Right lobe of liver (tissue), 6 donors: ENCODE results near the gene C2CD2L. TPM values are rescaled to one million over a fixed set of nuclear protein-coding genes. Genes with fewer than 3 reads are reported as not detected.

ENCODE experiments used
- ATAC-seq, 4 donors: fragments of 200-7000 bp; cut with Tn5 transposase; one replicate each; pipeline ENCODE4 v1.9.1; 2020; ENCODE audit warnings: mild to moderate bottlenecking in 4 of 4, moderate library complexity in 4 of 4
- DNase-seq, 3 donors: peaks; one replicate each; pipeline ENCODE4 v3.0.0-alpha.2; 2020
- H3K27ac ChIP-seq, 3 donors: fragments of 200-600 bp; one replicate each; pipeline ENCODE4 v1.8.0; 2022
- H3K27me3 ChIP-seq, 2 donors: fragments of 200-600 bp; one replicate each; pipeline ENCODE4 v1.8.0; 2022
- H3K36me3 ChIP-seq, 4 donors: fragments of 200-600 bp; sonication (generic) in 1 of 4; one replicate each; pipeline versions ENCODE4 v1.5.1 to v1.8.0; 2017 to 2022; ENCODE audit warnings: control low read depth in 1 of 4
- H3K4me1 ChIP-seq, 4 donors: fragments of 200-600 bp; sonication (generic) in 1 of 4; one replicate each; pipeline versions ENCODE4 v1.5.1 to v1.8.0; 2017 to 2022; ENCODE audit warnings: control low read depth in 1 of 4
- H3K4me3 ChIP-seq, 3 donors: fragments of 200-600 bp; one replicate each; pipeline ENCODE4 v1.8.0; 2022
- H3K9me3 ChIP-seq, 4 donors: fragments of 200-600 bp; sonication (generic) in 1 of 4; one replicate each; pipeline versions ENCODE4 v1.5.1 to v1.8.0; 2017 to 2022; ENCODE audit warnings: control low read depth in 1 of 4
- CTCF ChIP-seq, 4 donors: fragments of 200-600 bp in 3 of 4; fragments of 450-650 bp in 1 of 4; IDR thresholded peaks; one replicate each; pipeline versions ENCODE4 v1.5.1 to v1.8.0; 2016 to 2022; ENCODE audit warnings: antibody characterized with exemption in 4 of 4, mild to moderate bottlenecking in 2 of 4
- POLR2A ChIP-seq: fragments of 450-650 bp; IDR thresholded peaks from one replicate; pipeline ENCODE4 v1.6.1; 2017; ENCODE audit warnings: antibody characterized with exemption, mild to moderate bottlenecking
- WGBS: methylation state at CpG from one replicate; pipeline ENCODE4 v1.1.6; 2018; ENCODE audit warnings: low coverage, low lambda C conversion rate; ENCODE audit not compliant: insufficient coverage; ENCODE audit errors: missing lambda C conversion rate; 5-methylcytosine and 5-hydroxymethylcytosine counted together
- intact Hi-C, 2 donors: fragments of 100-400 bp; cut with DNase I; formaldehyde crosslinking; loops; one replicate each; pipeline versions ENCODE4 v1.11.2 to v1.14.1; 2022
- total RNA-seq, 6 experiments: library from RNA; depleted of rRNA in 2 of 6; stranded (reverse); fragments of >200 nt in 2 of 6; fragmentation: NEBNext Ultra II Directional in 3 of 6; extraction: Animal tissue kit (Norgen Biotek cat#: 25700) in 3 of 6; gene quantifications; one replicate each; pipeline versions ENCODE4 v1.1.0 to v1.2.4, GENCODE V29; 2016 to 2023
- donor health status: DM: no; HTN: yes; CAD: no.
- donor health status: DM: no; HTN: no; CAD: no.
- donor health status: DM: no; HTN: no; CAD: no.
- donor health status: DM: no; HTN: yes; CAD: no.
- donor health status: DM: no; HTN: yes; CAD: no.

The C2CD2L gene
- total RNA-seq, 6 experiments from 2014 or later: 5.4 to 9.7 (median 6.5) TPM

GRCh38 chr11:119152043-119152442 lies 44.9 kb downstream of the C2CD2L start:
- Histone ChIP-seq H3K36me3 (no peaks in the 10 kb centered on the region), H3K27ac (no peak overlapping the region), H3K9me3 (no peaks in the 10 kb centered on the region), H3K27me3 (peaks cover 0 to 4% of the 10 kb centered on the region in 2 donors), H3K4me3 (no peak overlapping the region), H3K4me1 (peaks cover 0 to 8% (median 0%) of the 10 kb centered on the region in 4 donors)
- 77% methylated on average over 5 of the region's 9 CpGs for WGBS
- DNase-seq: no peak
- ATAC-seq: no peak
- TF ChIP-seq POLR2A: no peak
- no peak for TF ChIP-seq CTCF (IDR thresholded peaks at IDR 0.05)
- intact Hi-C loops: loop anchor here in 1 of 2 donors (10.0 kb wide), 1 partner anchor 53 kb away; the partner anchor contains the start of gene CBL

- intact Hi-C loops: loop anchor here in 1 of 2 donors (10.0 kb wide), 1 partner anchor 52 kb away; the partner anchor contains the start of gene CBL
- peaks cover 0 to 8% (median 0%) of the 10 kb centered on the region in 4 donors for H3K4me1 ChIP-seq
- WGBS: 69% methylated on average over 4 of the region's 4 CpGs
- H3K36me3 ChIP-seq: no peaks in the 10 kb centered on the region
- H3K27ac ChIP-seq: no peak overlapping the region
- H3K4me3 ChIP-seq: no peak overlapping the region
- DNase-seq (no peak), ATAC-seq (no peak)
- H3K27me3 ChIP-seq: peaks cover 0 to 4% of the 10 kb centered on the region in 2 donors
- H3K9me3 ChIP-seq: no peaks in the 10 kb centered on the region
- TF ChIP-seq POLR2A: no peak
- TF ChIP-seq CTCF (IDR thresholded peaks at IDR 0.05): no peak
Measured at GRCh38 chr11:119152604-119153003, 45.5 kb downstream of the C2CD2L start.

- Histone ChIP-seq H3K4me1 (peaks cover 0 to 8% (median 0%) of the 10 kb centered on the region in 4 donors), H3K27ac (no peak overlapping the region), H3K4me3 (no peak overlapping the region), H3K9me3 (no peaks in the 10 kb centered on the region), H3K36me3 (no peaks in the 10 kb centered on the region), H3K27me3 (peaks cover 0 to 4% of the 10 kb centered on the region in 2 donors)
- ATAC-seq: no peak
- WGBS: 70% methylated on average over 7 of the region's 9 CpGs
- DNase-seq: no peak
- no peak for TF ChIP-seq POLR2A
- no peak for TF ChIP-seq CTCF (IDR thresholded peaks at IDR 0.05)
- intact Hi-C loops: loop anchor here in 1 of 2 donors (10.0 kb wide), 1 partner anchor 52 kb away; the partner anchor contains the start of gene CBL
Measured at GRCh38 chr11:119153049-119153818, 46.1 kb downstream of the C2CD2L start.

GRCh38 chr11:119154178-119154577 lies 47.0 kb downstream of the C2CD2L start:
- Histone ChIP-seq H3K36me3 (no peaks in the 10 kb centered on the region), H3K4me1 (peaks cover 0 to 6% (median 0%) of the 10 kb centered on the region in 4 donors), H3K4me3 (no peak overlapping the region), H3K27ac (no peak overlapping the region), H3K9me3 (no peaks in the 10 kb centered on the region), H3K27me3 (peaks cover 0 to 3% of the 10 kb centered on the region in 2 donors)
- no peak for TF ChIP-seq POLR2A
- TF ChIP-seq CTCF (IDR thresholded peaks at IDR 0.05): no peak
- DNase-seq (no peak), ATAC-seq (no peak)
- intact Hi-C loops: loop anchor here in 1 of 2 donors (10.0 kb wide), 1 partner anchor 51 kb away; the partner anchor contains the start of gene CBL
- 100% methylated on average over 1 of the region's 6 CpGs for WGBS
